Transverse colon (tissue), 4 donors: ENCODE data around the gene ZFP69.

Experiments used
- CTCF ChIP-seq, 5 experiments: fragments of 200-600 bp in 3 of 5; fragments of 450-650 bp in 2 of 5; sonication (generic) in 3 of 5; IDR thresholded peaks; 1 replicate in 2 of 5; 2 replicates in 3 of 5; pipeline ENCODE4 v1.5.1; 2016 to 2017; ENCODE audit warnings: antibody characterized with exemption in 5 of 5, inconsistent platforms in 3 of 5, mild to moderate bottlenecking in 2 of 5, moderate library complexity in 1 of 5
- EP300 ChIP-seq: sonication (generic); formaldehyde crosslinking; IDR thresholded peaks from one replicate; pipeline ENCODE4 v1.6.1; 2017; ENCODE audit warnings: antibody characterized with exemption, low read depth
- POLR2A ChIP-seq: fragments of 450-650 bp; IDR thresholded peaks from one replicate; pipeline ENCODE4 v1.6.1; 2016; ENCODE audit warnings: antibody characterized with exemption, mild to moderate bottlenecking, moderate library complexity
- POLR2AphosphoS5 ChIP-seq, 3 donors: sonication (generic); formaldehyde crosslinking; IDR thresholded peaks; one replicate each; pipeline ENCODE4 v1.6.1; 2016; ENCODE audit warnings: antibody characterized with exemption in 3 of 3

GRCh38 chr1:40450495-40451237 lies 26.4 kb upstream of the ZFP69 start:
- no peak for TF ChIP-seq POLR2A
- no peak for TF ChIP-seq CTCF (IDR thresholded peaks at IDR 0.05)
- TF ChIP-seq EP300 = no peak
- TF ChIP-seq POLR2AphosphoS5 (IDR thresholded peaks at IDR 0.05) = no peak
